SK-N-MC (cell line): ENCODE measurements around the gene MAPK9.

Experiments
- DNase-seq: peaks from one replicate; pipeline ENCODE4 v3.0.0-alpha.2; 2011; ENCODE audit warnings: low read depth, low spot score
- H3K27ac ChIP-seq: fragments of 200-600 bp; sonication (generic); 2 replicates; pipeline ENCODE4 v1.5.1; 2016; ENCODE audit warnings: mixed run types
- H3K36me3 ChIP-seq: fragments of 200-600 bp; sonication (generic); 2 replicates; pipeline ENCODE4 v1.6.1; 2017; ENCODE audit warnings: antibody characterized with exemption, low read length, mixed read lengths; ENCODE audit not compliant: insufficient read depth
- H3K4me3 ChIP-seq: fragments of 200-600 bp; sonication (generic); 2 replicates; pipeline ENCODE4 v1.5.1; 2016
- H3K9ac ChIP-seq: fragments of 200-600 bp; sonication (generic); 2 replicates; pipeline ENCODE4 v1.8.0; 2017; ENCODE audit warnings: mixed run types, mixed read lengths; ENCODE audit not compliant: insufficient read length
- H3K9me3 ChIP-seq: fragments of 200-600 bp; sonication (generic); 2 replicates; pipeline ENCODE4 v1.6.1; 2017; ENCODE audit warnings: low read depth, mild to moderate bottlenecking, antibody characterized with exemption, low read length, moderate library complexity, mixed read lengths
- EZH2 ChIP-seq: fragments of 200-600 bp; sonication (generic); IDR thresholded peaks from one replicate; pipeline ENCODE4 v1.6.1; 2017; ENCODE audit warnings: antibody characterized with exemption
- FOXP2 ChIP-seq: optimal IDR thresholded peaks from 2 replicates; pipeline ENCODE3; 2011; ENCODE audit warnings: mild to moderate bottlenecking, moderate library complexity; ENCODE audit not compliant: insufficient read depth; ENCODE audit errors: extremely low read length, control extremely low read depth
- POLR2AphosphoS5 ChIP-seq: IDR thresholded peaks from 2 replicates; pipeline ENCODE4 v1.6.1; 2012; ENCODE audit warnings: mild to moderate bottlenecking, low read depth, low read length, borderline replicate concordance

Gene MAPK9

GRCh38 chr5:180193749-180194375 is 98.0 kb downstream of the MAPK9 start:
- DNase-seq: no peak
- H3K4me3 ChIP-seq: no peak overlapping the region

GRCh38 chr5:180191716-180192115 is 100.2 kb downstream of the MAPK9 start:
- no peak overlapping the region for H3K9ac ChIP-seq
- TF ChIP-seq EZH2: no peak
- no peak for TF ChIP-seq POLR2AphosphoS5
- TF ChIP-seq FOXP2: no peak
- H3K36me3 ChIP-seq: no peaks in the 10 kb centered on the region
- no peaks in the 10 kb centered on the region for H3K9me3 ChIP-seq
- DNase-seq: no peak
- H3K27ac ChIP-seq: no peak overlapping the region
- no peak overlapping the region for H3K4me3 ChIP-seq

More at GRCh38 chr5:180193749-180194375, 98.0 kb downstream of the MAPK9 start:
- H3K36me3 ChIP-seq: no peaks in the 10 kb centered on the region
- H3K9ac ChIP-seq: no peak overlapping the region
- H3K27ac ChIP-seq: no peak overlapping the region
- no peak for TF ChIP-seq EZH2
- TF ChIP-seq POLR2AphosphoS5: no peak
- TF ChIP-seq FOXP2: no peak
- H3K9me3 ChIP-seq: no peaks in the 10 kb centered on the region

- TF ChIP-seq FOXP2 (no peak), EZH2 (no peak), POLR2AphosphoS5 (no peak)
- no peak overlapping the region for H3K4me3 ChIP-seq
- DNase-seq: no peak
- H3K36me3 ChIP-seq: no peaks in the 10 kb centered on the region
- no peak overlapping the region for H3K9ac ChIP-seq
- H3K9me3 ChIP-seq: no peaks in the 10 kb centered on the region
- H3K27ac ChIP-seq: no peak overlapping the region
These were observed 104.1 kb downstream of the MAPK9 start for GRCh38 chr5:180187767-180188166.
